GM12878 (cell line): Measurements from ENCODE around the gene RIMBP2. TPM values are rescaled to one million over a fixed set of nuclear protein-coding genes. Genes with fewer than 3 reads are reported as not detected.

Source experiments
- ATAC-seq: fragments of 200-7000 bp; cut with Tn5 transposase; 3 replicates; pipeline ENCODE4 v1.9.1; 2020; ENCODE audit warnings: mild to moderate bottlenecking, moderate library complexity
- BruUV-seq: library from RNA; stranded (reverse); fragments of 400-500 nt; replicated peaks from 2 replicates; lab custom pipeline; 2021; lab: Mats Ljungman, UMichigan
- CTCF ChIA-PET: fragments of 300-600 bp; sonication (Branson Sonifier 250); formaldehyde crosslinking; extraction: SDS; loops from one replicate; lab custom pipeline; 2021; ENCODE audit warnings: inconsistent platforms; lab: Yijun Ruan, JAX
- POLR2A ChIA-PET: fragments of 350-600 bp; formaldehyde crosslinking; extraction: SDS; loops from one replicate; lab custom pipeline; 2021; ENCODE audit warnings: inconsistent platforms; lab: Charles Lee
- RAD21 ChIA-PET: fragments of 300-600 bp; sonication (Branson Sonifier 250); formaldehyde crosslinking; loops from one replicate; lab custom pipeline; 2023; ENCODE audit warnings: antibody characterized with exemption; ENCODE audit not compliant: unreplicated experiment; lab: Charles Lee
- SMC1A ChIA-PET: fragments of 300-600 bp; sonication (Branson Sonifier 250); formaldehyde crosslinking; loops from one replicate; lab custom pipeline; 2023; ENCODE audit not compliant: unreplicated experiment, uncharacterized antibody; lab: Charles Lee
- DNase-seq: peaks from one replicate; pipeline ENCODE4 v3.0.0-alpha.2; 2011; ENCODE audit warnings: low read depth, low spot score
- FAIRE-seq: peaks from 3 replicates; lab custom pipeline; 2011; peaks lifted over from hg19 to GRCh38; lab: Jason Lieb, UNC
- H2AFZ ChIP-seq: 2 replicates; pipeline ENCODE4 v1.6.0; 2011; ENCODE audit warnings: low read depth, low read length, control low read depth; ENCODE audit not compliant: control insufficient read depth
- H3K27ac ChIP-seq: 2 replicates; pipeline ENCODE4 v1.5.1; 2011; ENCODE audit warnings: control low read depth; ENCODE audit not compliant: control insufficient read depth, insufficient read depth
- H3K27me3 ChIP-seq, 2 experiments: replicated peaks in 1 of 2; 2 replicates each; pipeline versions ENCODE4 v1.6.0 to v1.6.1; 2011; ENCODE audit warnings: low read length in 1 of 2; ENCODE audit not compliant: control insufficient read depth in 2 of 2, insufficient read depth in 2 of 2
- H3K36me3 ChIP-seq, 2 experiments: 2 replicates each; pipeline ENCODE4 v1.5.1; 2011; ENCODE audit warnings: low read length in 1 of 2; ENCODE audit not compliant: control insufficient read depth in 2 of 2, insufficient read depth in 2 of 2
- H3K4me1 ChIP-seq: 2 replicates; pipeline ENCODE4 v1.6.1; 2011; ENCODE audit warnings: mild to moderate bottlenecking, low read length, moderate library complexity, mixed read lengths; ENCODE audit not compliant: control insufficient read depth, insufficient read depth
- H3K4me2 ChIP-seq: 2 replicates; pipeline ENCODE4 v1.6.0; 2011; ENCODE audit warnings: control low read depth; ENCODE audit not compliant: control insufficient read depth, insufficient read depth
- H3K4me3 ChIP-seq: fragments of 200-600 bp; sonication (generic); 2 replicates; pipeline ENCODE4 v1.5.1; 2016
- H3K79me2 ChIP-seq: 2 replicates; pipeline ENCODE4 v1.6.0; 2011; ENCODE audit warnings: low read length; ENCODE audit not compliant: control insufficient read depth, insufficient read depth
- H3K9ac ChIP-seq: 2 replicates; pipeline ENCODE4 v1.8.0; 2011; ENCODE audit warnings: low read length, control low read depth, mixed read lengths; ENCODE audit not compliant: control insufficient read depth, insufficient read depth
- H3K9me3 ChIP-seq: replicated peaks from 3 replicates; pipeline ENCODE4 v1.5.1; 2011; ENCODE audit warnings: mild to moderate bottlenecking, low read length; ENCODE audit not compliant: control insufficient read depth, insufficient read depth
- H4K20me1 ChIP-seq: 2 replicates; pipeline ENCODE4 v1.6.0; 2011; ENCODE audit not compliant: control insufficient read depth, insufficient read depth
- NR2C2 ChIP-seq: IDR thresholded peaks from 2 replicates; pipeline ENCODE4 v1.6.1; 2011; ENCODE audit warnings: borderline replicate concordance, low read depth; ENCODE audit not compliant: control insufficient read depth, insufficient read length
- NR2F1 ChIP-seq: fragments of 450-650 bp; conservative IDR thresholded peaks from 2 replicates; pipeline ENCODE4 v1.6.1; 2017; ENCODE audit warnings: mild to moderate bottlenecking
- PBX3 ChIP-seq: IDR thresholded peaks from 2 replicates; pipeline ENCODE4 v1.6.1; 2011; ENCODE audit warnings: mild to moderate bottlenecking, low read depth, low read length, moderate library complexity; ENCODE audit not compliant: insufficient replicate concordance
- SIX5 ChIP-seq: IDR thresholded peaks from 2 replicates; pipeline ENCODE4 v1.6.1; 2011; ENCODE audit warnings: mild to moderate bottlenecking, low read depth, low read length, moderate library complexity; ENCODE audit not compliant: severe bottlenecking
- SREBF2 ChIP-seq: IDR thresholded peaks from 2 replicates; pipeline ENCODE4 v1.6.1; 2012; ENCODE audit warnings: mild to moderate bottlenecking, low read length
- ZNF687 ChIP-seq: fragments of 450-650 bp; IDR thresholded peaks from 2 replicates; pipeline ENCODE4 v1.6.1; 2017; ENCODE audit warnings: mild to moderate bottlenecking, moderate library complexity
- ZSCAN29 ChIP-seq: fragments of 450-650 bp; IDR thresholded peaks from 2 replicates; pipeline ENCODE4 v1.6.1; 2017; ENCODE audit warnings: mild to moderate bottlenecking, moderate library complexity
- WGBS: methylation state at CpG from one replicate; pipeline ENCODE4 v1.1.6; 2016; ENCODE audit warnings: low lambda C conversion rate; ENCODE audit not compliant: insufficient replicate concordance, insufficient coverage; ENCODE audit errors: missing lambda C conversion rate; 5-methylcytosine and 5-hydroxymethylcytosine counted together
- in situ Hi-C: fragments of 300-500 bp; cut with MboI; formaldehyde crosslinking; loops from 9 replicates; pipeline ENCODE4 v1.14.3; 2018; ENCODE audit warnings: mixed read lengths
- intact Hi-C: fragments of 100-400 bp; cut with micrococcal nuclease; formaldehyde crosslinking; loops from one replicate; pipeline ENCODE4 v1.14.2; 2022; ENCODE audit not compliant: unreplicated experiment
- polyA plus RNA-seq, 11 experiments: library from polyadenylated mRNA; depleted of rRNA in 4 of 11; unstranded in 6 of 11; stranded (reverse) in 5 of 11; fragments of >200 nt; fragmentation: Nextera tagmentation in 4 of 11; fragmentation: Illumina TruSeq in 1 of 11; extraction: Ambion mirVana in 4 of 11; extraction: Trizol in 1 of 11; gene quantifications; 1 replicate in 1 of 11; 2 replicates in 10 of 11; pipeline versions ENCODE4 v1.2.1 to v1.2.3, GENCODE V29; 2011 to 2016; ENCODE audit warnings: inconsistent platforms in 2 of 11, missing spikeins in 2 of 11, low read depth in 1 of 11
- total RNA-seq, 4 experiments: library from RNA; depleted of rRNA in 3 of 4; stranded (reverse); fragments of >200 nt in 3 of 4; fragmentation: Illumina TruSeq in 1 of 4; extraction: Trizol in 1 of 4; gene quantifications; 2 replicates each; pipeline versions ENCODE4 v1.2.1 to v1.2.3, GENCODE V29; 2013 to 2021

Gene RIMBP2
- total and polyA plus RNA-seq, 10 of the 15 experiments (the other 5 are each of a cell fraction or from before 2014, with no cell fraction given): 0.04 to 2.9 (median 0.07) TPM; not detected in 1

DNA sequence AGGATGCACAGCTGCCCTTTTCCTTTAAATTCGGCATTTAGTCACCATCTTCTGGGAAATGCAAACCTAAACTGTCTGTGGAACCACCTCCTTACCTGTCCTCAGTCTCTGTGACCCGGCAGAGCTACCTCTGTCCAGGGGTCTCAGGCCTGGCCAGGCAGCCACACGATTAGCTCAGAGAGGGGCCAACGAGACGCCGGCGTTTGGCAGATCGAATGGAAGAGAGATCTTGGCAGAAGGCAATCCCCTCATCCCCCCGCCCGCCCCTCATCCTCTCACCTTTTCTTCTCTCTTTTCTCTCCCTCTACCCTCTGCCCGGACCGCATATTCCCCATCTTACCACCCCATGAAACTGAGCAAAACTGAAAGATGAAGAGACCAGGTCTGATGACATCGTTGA, 277.4 kb downstream of the RIMBP2 start:
- 70% methylated on average over 13 of the region's 13 CpGs for WGBS
- H3K9me3 ChIP-seq: no peaks in the 10 kb centered on the region; the same call in 2 of the 3 replicates
- CTCF ChIA-PET: no interaction called here
- SMC1A ChIA-PET: no interaction called here
- H3K4me1 ChIP-seq: no peaks in the 10 kb centered on the region
- no peak overlapping the region for H3K27ac ChIP-seq
- RAD21 ChIA-PET: no interaction called here
- no TSS peak for BruUV-seq
- H3K9ac ChIP-seq: no peak overlapping the region
- no peaks in the 10 kb centered on the region for H3K27me3 ChIP-seq
- no peak overlapping the region for H3K4me2 ChIP-seq
- H2AFZ ChIP-seq: no peak overlapping the region
- POLR2A ChIA-PET: no interaction called here
- H3K36me3 ChIP-seq: no peaks in the 10 kb centered on the region; a peak in 1 of 4 replicates
- FAIRE-seq (no peak), DNase-seq (no peak), ATAC-seq (no peak)
- H3K4me3 ChIP-seq: no peak overlapping the region
- no peaks in the 10 kb centered on the region for H4K20me1 ChIP-seq
- in situ Hi-C loops: no loop called here
- no peak for TF ChIP-seq PBX3
- TF ChIP-seq NR2F1: no peak
- no peak for TF ChIP-seq ZSCAN29
- TF ChIP-seq SREBF2: no peak
- TF ChIP-seq NR2C2: no peak
- intact Hi-C loops: no loop called here
- H3K79me2 ChIP-seq: no peaks in the 10 kb centered on the region

DNA sequence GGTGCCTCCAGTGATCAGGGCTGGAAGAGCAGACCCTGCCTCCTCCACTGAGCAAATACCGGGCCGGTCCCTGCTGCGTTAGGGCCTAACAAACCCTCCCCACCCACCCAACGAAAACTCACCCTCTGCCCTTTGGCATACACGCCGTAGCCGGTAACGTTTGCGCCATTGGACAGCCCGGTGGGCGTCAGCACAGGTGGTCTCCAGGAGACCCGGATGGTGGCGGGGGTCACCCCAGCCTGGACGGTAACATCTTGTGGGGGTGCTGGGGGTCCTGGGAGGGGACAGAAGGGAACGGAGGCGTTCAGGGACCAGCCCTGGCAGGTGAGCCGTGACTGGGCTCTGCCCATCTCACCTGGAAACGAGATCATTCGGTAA, 277.9 kb downstream of the RIMBP2 start:
- CTCF ChIA-PET: no interaction called here
- ATAC-seq (no peak), DNase-seq (no peak), FAIRE-seq (no peak)
- Histone ChIP-seq H3K9ac (no peak overlapping the region), H3K4me1 (no peaks in the 10 kb centered on the region), H3K79me2 (no peaks in the 10 kb centered on the region), H3K9me3 (no peaks in the 10 kb centered on the region; the same call in 2 of the 3 replicates), H3K27ac (no peak overlapping the region), H3K4me2 (no peak overlapping the region)
- intact Hi-C loops: no loop called here
- SMC1A ChIA-PET: no interaction called here
- 85% methylated on average over 11 of the region's 19 CpGs for WGBS
- TF ChIP-seq ZNF687 (no peak), SIX5 (no peak)
- TF ChIP-seq, all 136 proteins: peak for 0
- in situ Hi-C loops: no loop called here
- ChIA-PET POLR2A (no interaction called here), RAD21 (no interaction called here)
- no peak overlapping the region for H3K4me3 ChIP-seq
- no peak overlapping the region for H2AFZ ChIP-seq
- BruUV-seq: no TSS peak
- no peaks in the 10 kb centered on the region; a peak in 1 of 4 replicates for H3K36me3 ChIP-seq
- no peaks in the 10 kb centered on the region for H3K27me3 ChIP-seq
- no peaks in the 10 kb centered on the region for H4K20me1 ChIP-seq
